SK-N-SH (cell line): ENCODE results near the gene LMOD3.

Experiments used
- EP300 ChIP-seq, 2 experiments: IDR thresholded peaks; 2 replicates each; pipeline versions ENCODE4 v1.4.0 to v1.6.1; 2012; ENCODE audit warnings: borderline replicate concordance in 1 of 2, low read depth in 1 of 2, low read length in 1 of 2
- EZH2phosphoT487 ChIP-seq: fragments of 200-600 bp; sonication (generic); IDR thresholded peaks from 2 replicates; pipeline ENCODE4 v1.6.1; 2017; ENCODE audit warnings: low read depth, mixed run types, mild to moderate bottlenecking, antibody characterized with exemption, moderate library complexity, borderline replicate concordance
- GABPA ChIP-seq: IDR thresholded peaks from 2 replicates; pipeline ENCODE4 v1.4.0; 2012; ENCODE audit warnings: low read depth, mild to moderate bottlenecking
- POLR2AphosphoS5 ChIP-seq: IDR thresholded peaks from 2 replicates; pipeline ENCODE4 v1.6.1; 2012; ENCODE audit warnings: low read depth, low read length
- RFX5 ChIP-seq: IDR thresholded peaks from 2 replicates; pipeline ENCODE4 v1.6.1; 2012; ENCODE audit warnings: mild to moderate bottlenecking, improper control_type of control experiment, low read length
- TAF1 ChIP-seq: IDR thresholded peaks from 2 replicates; pipeline ENCODE4 v1.6.1; 2012; ENCODE audit warnings: low read depth, mild to moderate bottlenecking, low read length, moderate library complexity, borderline replicate concordance
- TCF12 ChIP-seq: IDR thresholded peaks from 2 replicates; pipeline ENCODE4 v1.4.0; 2012
- TF ChIP-seq, protein P1 (sequence below): IDR thresholded peaks from 2 replicates; pipeline ENCODE4 v1.6.1; 2012; ENCODE audit warnings: mild to moderate bottlenecking, low read depth, low read length, moderate library complexity
- TF ChIP-seq, protein P2 (sequence below): fragments of 200-600 bp; sonication (generic); IDR thresholded peaks from 2 replicates; pipeline ENCODE4 v1.6.1; 2017; ENCODE audit warnings: antibody characterized with exemption, mild to moderate bottlenecking, moderate library complexity

- TF ChIP-seq EP300 (IDR thresholded peaks at IDR 0.05; ENCODE audit: borderline replicate concordance in 1 of 2, low read depth in 1 of 2, low read length in 1 of 2) (no peak), POLR2AphosphoS5 (no peak), TCF12 (no peak), EZH2phosphoT487 (no peak), TAF1 (no peak), RFX5 (no peak), GABPA (no peak)
- TF ChIP-seq, protein P1, sequence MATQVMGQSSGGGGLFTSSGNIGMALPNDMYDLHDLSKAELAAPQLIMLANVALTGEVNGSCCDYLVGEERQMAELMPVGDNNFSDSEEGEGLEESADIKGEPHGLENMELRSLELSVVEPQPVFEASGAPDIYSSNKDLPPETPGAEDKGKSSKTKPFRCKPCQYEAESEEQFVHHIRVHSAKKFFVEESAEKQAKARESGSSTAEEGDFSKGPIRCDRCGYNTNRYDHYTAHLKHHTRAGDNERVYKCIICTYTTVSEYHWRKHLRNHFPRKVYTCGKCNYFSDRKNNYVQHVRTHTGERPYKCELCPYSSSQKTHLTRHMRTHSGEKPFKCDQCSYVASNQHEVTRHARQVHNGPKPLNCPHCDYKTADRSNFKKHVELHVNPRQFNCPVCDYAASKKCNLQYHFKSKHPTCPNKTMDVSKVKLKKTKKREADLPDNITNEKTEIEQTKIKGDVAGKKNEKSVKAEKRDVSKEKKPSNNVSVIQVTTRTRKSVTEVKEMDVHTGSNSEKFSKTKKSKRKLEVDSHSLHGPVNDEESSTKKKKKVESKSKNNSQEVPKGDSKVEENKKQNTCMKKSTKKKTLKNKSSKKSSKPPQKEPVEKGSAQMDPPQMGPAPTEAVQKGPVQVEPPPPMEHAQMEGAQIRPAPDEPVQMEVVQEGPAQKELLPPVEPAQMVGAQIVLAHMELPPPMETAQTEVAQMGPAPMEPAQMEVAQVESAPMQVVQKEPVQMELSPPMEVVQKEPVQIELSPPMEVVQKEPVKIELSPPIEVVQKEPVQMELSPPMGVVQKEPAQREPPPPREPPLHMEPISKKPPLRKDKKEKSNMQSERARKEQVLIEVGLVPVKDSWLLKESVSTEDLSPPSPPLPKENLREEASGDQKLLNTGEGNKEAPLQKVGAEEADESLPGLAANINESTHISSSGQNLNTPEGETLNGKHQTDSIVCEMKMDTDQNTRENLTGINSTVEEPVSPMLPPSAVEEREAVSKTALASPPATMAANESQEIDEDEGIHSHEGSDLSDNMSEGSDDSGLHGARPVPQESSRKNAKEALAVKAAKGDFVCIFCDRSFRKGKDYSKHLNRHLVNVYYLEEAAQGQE, result no peak
- TF ChIP-seq, protein P2, sequence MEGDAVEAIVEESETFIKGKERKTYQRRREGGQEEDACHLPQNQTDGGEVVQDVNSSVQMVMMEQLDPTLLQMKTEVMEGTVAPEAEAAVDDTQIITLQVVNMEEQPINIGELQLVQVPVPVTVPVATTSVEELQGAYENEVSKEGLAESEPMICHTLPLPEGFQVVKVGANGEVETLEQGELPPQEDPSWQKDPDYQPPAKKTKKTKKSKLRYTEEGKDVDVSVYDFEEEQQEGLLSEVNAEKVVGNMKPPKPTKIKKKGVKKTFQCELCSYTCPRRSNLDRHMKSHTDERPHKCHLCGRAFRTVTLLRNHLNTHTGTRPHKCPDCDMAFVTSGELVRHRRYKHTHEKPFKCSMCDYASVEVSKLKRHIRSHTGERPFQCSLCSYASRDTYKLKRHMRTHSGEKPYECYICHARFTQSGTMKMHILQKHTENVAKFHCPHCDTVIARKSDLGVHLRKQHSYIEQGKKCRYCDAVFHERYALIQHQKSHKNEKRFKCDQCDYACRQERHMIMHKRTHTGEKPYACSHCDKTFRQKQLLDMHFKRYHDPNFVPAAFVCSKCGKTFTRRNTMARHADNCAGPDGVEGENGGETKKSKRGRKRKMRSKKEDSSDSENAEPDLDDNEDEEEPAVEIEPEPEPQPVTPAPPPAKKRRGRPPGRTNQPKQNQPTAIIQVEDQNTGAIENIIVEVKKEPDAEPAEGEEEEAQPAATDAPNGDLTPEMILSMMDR, result no peak
Observed at GRCh38 chr3:69102384-69102783, 20.0 kb downstream of the LMOD3 start.
